HEK293 (cell line): Measurements from ENCODE around the gene CLTC.

Experiments
- CTCF ChIA-PET: fragments of 350-600 bp; formaldehyde crosslinking; extraction: SDS; loops from one replicate; lab custom pipeline; 2021; ENCODE audit warnings: antibody characterized with exemption; lab: Yijun Ruan, JAX
- POLR2A ChIA-PET: fragments of 300-600 bp; formaldehyde crosslinking; extraction: SDS; loops from one replicate; lab custom pipeline; 2020; ENCODE audit warnings: antibody characterized with exemption, inconsistent platforms; lab: Yijun Ruan, JAX
- H3K27ac ChIP-seq: fragments of 200-500 bp; sonication (Bioruptor generic); 2 replicates; pipeline ENCODE4 v1.5.1; 2014; ENCODE audit warnings: low read depth, low read length, control low read depth, inconsistent platforms; ENCODE audit errors: extremely low read depth
- H3K36me3 ChIP-seq, 2 experiments: fragments of 200-500 bp in 1 of 2; sonication (Bioruptor generic) in 1 of 2; 1 replicate in 1 of 2; 2 replicates in 1 of 2; pipeline ENCODE4 v1.5.1; 2014 to 2017; ENCODE audit warnings: inconsistent platforms in 2 of 2, low read length in 2 of 2; ENCODE audit not compliant: control insufficient read depth in 2 of 2, insufficient read depth in 1 of 2
- H3K4me1 ChIP-seq: fragments of 200-500 bp; sonication (Bioruptor generic); 2 replicates; pipeline ENCODE4 v1.5.1; 2014; ENCODE audit warnings: mild to moderate bottlenecking, low read length, inconsistent platforms; ENCODE audit not compliant: control insufficient read depth, insufficient read depth
- H3K4me3 ChIP-seq: 2 replicates; pipeline ENCODE4 v1.5.1; 2011; ENCODE audit warnings: low read depth, mild to moderate bottlenecking, control low read depth, low read length, moderate library complexity
- H3K9me3 ChIP-seq: fragments of 200-500 bp; sonication (Bioruptor generic); 2 replicates; pipeline ENCODE4 v1.5.1; 2014; ENCODE audit warnings: low read depth, low read length, inconsistent platforms; ENCODE audit not compliant: control insufficient read depth, insufficient read depth
- AEBP2 ChIP-seq: fragments of 450-650 bp; formaldehyde crosslinking; IDR thresholded peaks from 2 replicates; pipeline ENCODE4 v1.5.1; 2016; ENCODE audit warnings: missing biosample characterization, missing genetic modification characterization, borderline replicate concordance
- KLF17 ChIP-seq: fragments of 450-650 bp; formaldehyde crosslinking; IDR thresholded peaks from 2 replicates; pipeline ENCODE4 v1.5.1; 2016; ENCODE audit warnings: missing biosample characterization, missing genetic modification characterization
- MZF1 ChIP-seq: fragments of 450-650 bp; formaldehyde crosslinking; IDR thresholded peaks from 2 replicates; pipeline ENCODE4 v1.5.1; 2017; ENCODE audit warnings: missing biosample characterization, missing genetic modification characterization, borderline replicate concordance
- PRDM2 ChIP-seq: fragments of 450-650 bp; formaldehyde crosslinking; IDR thresholded peaks from 2 replicates; pipeline ENCODE4 v1.5.1; 2016; ENCODE audit warnings: missing biosample characterization, missing genetic modification characterization, borderline replicate concordance
- RBAK ChIP-seq: fragments of 450-650 bp; formaldehyde crosslinking; IDR thresholded peaks from 2 replicates; pipeline ENCODE4 v1.5.1; 2016; ENCODE audit warnings: missing biosample characterization, missing genetic modification characterization
- ZBTB1 ChIP-seq: fragments of 450-650 bp; formaldehyde crosslinking; IDR thresholded peaks from 2 replicates; pipeline ENCODE4 v1.5.1; 2016; ENCODE audit warnings: missing biosample characterization, missing genetic modification characterization
- ZBTB44 ChIP-seq: fragments of 450-650 bp; IDR thresholded peaks from 2 replicates; pipeline ENCODE4 v1.5.1; 2018; ENCODE audit warnings: missing biosample characterization, mild to moderate bottlenecking, missing genetic modification characterization
- ZFP37 ChIP-seq: fragments of 450-650 bp; formaldehyde crosslinking; IDR thresholded peaks from 2 replicates; pipeline ENCODE4 v1.5.1; 2016; ENCODE audit warnings: missing biosample characterization, missing genetic modification characterization
- ZFP69B ChIP-seq: fragments of 450-650 bp; formaldehyde crosslinking; IDR thresholded peaks from 2 replicates; pipeline ENCODE4 v1.5.1; 2016; ENCODE audit warnings: missing biosample characterization, missing genetic modification characterization
- ZNF146 ChIP-seq: fragments of 450-650 bp; formaldehyde crosslinking; IDR thresholded peaks from 2 replicates; pipeline ENCODE4 v1.5.1; 2016; ENCODE audit warnings: missing biosample characterization, missing genetic modification characterization
- ZNF335 ChIP-seq: fragments of 450-650 bp; formaldehyde crosslinking; conservative IDR thresholded peaks from 2 replicates; pipeline ENCODE4 v1.5.1; 2016; ENCODE audit warnings: missing biosample characterization, missing genetic modification characterization
- ZNF529 ChIP-seq: fragments of 450-650 bp; formaldehyde crosslinking; IDR thresholded peaks from 2 replicates; pipeline ENCODE4 v1.5.1; 2017; ENCODE audit warnings: missing genetic modification characterization, missing biosample characterization; ENCODE audit not compliant: insufficient replicate concordance
- ZNF555 ChIP-seq: fragments of 450-650 bp; formaldehyde crosslinking; conservative IDR thresholded peaks from 2 replicates; pipeline ENCODE4 v1.5.1; 2017; ENCODE audit warnings: missing biosample characterization, mild to moderate bottlenecking, missing genetic modification characterization, inconsistent platforms
- ZNF658 ChIP-seq: fragments of 450-650 bp; formaldehyde crosslinking; IDR thresholded peaks from 2 replicates; pipeline ENCODE4; 2016; ENCODE audit warnings: missing biosample characterization, missing genetic modification characterization
- ZNF660 ChIP-seq: fragments of 450-650 bp; IDR thresholded peaks from 2 replicates; pipeline ENCODE4 v1.5.1; 2018; ENCODE audit warnings: missing biosample characterization, mild to moderate bottlenecking, missing genetic modification characterization
- ZNF830 ChIP-seq: fragments of 450-650 bp; IDR thresholded peaks from 2 replicates; pipeline ENCODE4 v1.5.0; 2018; ENCODE audit warnings: missing biosample characterization, missing genetic modification characterization, low read depth, mild to moderate bottlenecking, moderate library complexity
- ZSCAN23 ChIP-seq: fragments of 450-650 bp; formaldehyde crosslinking; IDR thresholded peaks from 2 replicates; pipeline ENCODE4 v1.5.1; 2016; ENCODE audit warnings: missing biosample characterization, missing genetic modification characterization

The CLTC gene

GRCh38 chr17:59723607-59724006 lies 103.9 kb downstream of the CLTC start:
- no peak for TF ChIP-seq ZBTB44 (tag by site-specific recombination)
- no peak for TF ChIP-seq PRDM2
- TF ChIP-seq ZNF830 (tag by site-specific recombination): no peak
- no peak for TF ChIP-seq ZFP37 (tag by site-specific recombination)
- TF ChIP-seq ZBTB1: no peak
- TF ChIP-seq ZFP69B (tag by site-specific recombination): no peak
- no peak for TF ChIP-seq ZNF660 (tag by site-specific recombination)
- no peak for TF ChIP-seq ZNF335
- TF ChIP-seq ZNF146 (tag by site-specific recombination): no peak
- no peak for TF ChIP-seq ZSCAN23 (tag by site-specific recombination)
- no peak for TF ChIP-seq ZNF658 (tag by site-specific recombination)
- TF ChIP-seq MZF1 (tag by site-specific recombination): no peak
- no peak for TF ChIP-seq RBAK (tag by site-specific recombination)
- no peak for TF ChIP-seq KLF17
- no peak for TF ChIP-seq ZNF529 (tag by site-specific recombination)
- no peak for TF ChIP-seq ZNF555 (tag by site-specific recombination)
- no peak for TF ChIP-seq AEBP2 (tag by site-specific recombination)
- Histone ChIP-seq H3K27ac (no peak overlapping the region), H3K4me3 (no peak overlapping the region), H3K4me1 (peaks cover 10% of the 10 kb centered on the region), H3K9me3 (no peaks in the 10 kb centered on the region), H3K36me3 (no peaks in the 10 kb centered on the region)
- ChIA-PET CTCF (interaction anchor here (0.7 kb wide), 1 partner anchor 130 kb away, joined by 3 read pairs; no protein-coding TSS in a partner anchor), POLR2A (no interaction called here)
